GM18907 (cell line): ENCODE results near the gene DBNDD1.
A peak's percentile ranks its signal among the peaks of the same experiment; 100 is the strongest.
"Not testable (repeated sequence)": the region's sequence is repeated elsewhere in the genome, so short reads cannot be mapped to it uniquely, and the experiment has no call there.

ENCODE experiments used
- ATAC-seq: cut with Tn5 transposase; IDR thresholded peaks from one replicate; pipeline ENCODE4 v1.9.1; 2021; ENCODE audit warnings: mild to moderate bottlenecking, moderate library complexity; ENCODE audit not compliant: unreplicated experiment

DBNDD1 gene

GRCh38 chr16:90012991-90013745, 6.1 kb downstream of the DBNDD1 start:
- no peak for ATAC-seq

GRCh38 chr16:90011908-90012501, 7.3 kb downstream of the DBNDD1 start:
- ATAC-seq: no peak

- ATAC-seq: no peak
Observed at GRCh38 chr16:90011508-90011819, 7.8 kb downstream of the DBNDD1 start.

GRCh38 chr16:90010676-90011507, 8.4 kb downstream of the DBNDD1 start:
- no peak for ATAC-seq

- ATAC-seq: no peak
Observed at GRCh38 chr16:90009172-90009899, 9.9 kb downstream of the DBNDD1 start.

- peak; percentile 71 for ATAC-seq
Observed at GRCh38 chr16:90008708-90009145, 10.5 kb downstream of the DBNDD1 start.

GRCh38 chr16:90007635-90008234, 11.5 kb downstream of the DBNDD1 start:
- not testable (repeated sequence) for ATAC-seq

GRCh38 chr16:90007015-90007414, 12.2 kb downstream of the DBNDD1 start:
- no peak for ATAC-seq

GRCh38 chr16:90005956-90006663, 13.1 kb downstream of the DBNDD1 start:
- ATAC-seq: no peak

- no peak for ATAC-seq
Observed at GRCh38 chr16:90004577-90004976, 14.7 kb downstream of the DBNDD1 start.

GRCh38 chr16:90002759-90003158, 16.5 kb downstream of the DBNDD1 start:
- ATAC-seq: no peak

- ATAC-seq: no peak
Observed at GRCh38 chr16:90001761-90002503, 17.3 kb downstream of the DBNDD1 start.

- ATAC-seq: no peak
Observed at GRCh38 chr16:90000733-90001427, 18.4 kb downstream of the DBNDD1 start.

- ATAC-seq: no peak
Observed at GRCh38 chr16:89999831-90000574, 19.3 kb downstream of the DBNDD1 start.

- ATAC-seq: no peak
Observed at GRCh38 chr16:89996178-89996489, 23.1 kb downstream of the DBNDD1 start.

GRCh38 chr16:89995475-89996177, 23.6 kb downstream of the DBNDD1 start:
- ATAC-seq: not testable (repeated sequence)

- ATAC-seq: not testable (repeated sequence)
Observed at GRCh38 chr16:89994721-89995474, 24.4 kb downstream of the DBNDD1 start.
